Epithelial cell of proximal tubule (primary cell): Measurements from ENCODE around the gene RPUSD3. TPM values are rescaled to one million over a fixed set of nuclear protein-coding genes. Genes with fewer than 3 reads are reported as not detected.

ENCODE experiments used
- DNase-seq: peaks from one replicate; pipeline ENCODE4 v3.0.0-alpha.2; 2011; ENCODE audit warnings: low read depth
- H3K4me3 ChIP-seq: 2 replicates; pipeline ENCODE4 v1.5.1; 2011; ENCODE audit warnings: low read depth, mild to moderate bottlenecking, low read length
- total RNA-seq: library from RNA; depleted of rRNA; stranded (reverse); fragments of >200 nt; gene quantifications from 2 replicates; pipeline ENCODE4 v1.2.3, GENCODE V29; 2015
- TF ChIP-seq, protein P1 (sequence below): conservative IDR thresholded peaks from 2 replicates; pipeline ENCODE4 v1.5.1; 2012; ENCODE audit warnings: low read depth, mild to moderate bottlenecking, low read length

Gene RPUSD3, protein sequence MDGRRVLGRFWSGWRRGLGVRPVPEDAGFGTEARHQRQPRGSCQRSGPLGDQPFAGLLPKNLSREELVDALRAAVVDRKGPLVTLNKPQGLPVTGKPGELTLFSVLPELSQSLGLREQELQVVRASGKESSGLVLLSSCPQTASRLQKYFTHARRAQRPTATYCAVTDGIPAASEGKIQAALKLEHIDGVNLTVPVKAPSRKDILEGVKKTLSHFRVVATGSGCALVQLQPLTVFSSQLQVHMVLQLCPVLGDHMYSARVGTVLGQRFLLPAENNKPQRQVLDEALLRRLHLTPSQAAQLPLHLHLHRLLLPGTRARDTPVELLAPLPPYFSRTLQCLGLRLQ
- total RNA-seq: 45.1 and 71.8 TPM in 2 replicates

DNA sequence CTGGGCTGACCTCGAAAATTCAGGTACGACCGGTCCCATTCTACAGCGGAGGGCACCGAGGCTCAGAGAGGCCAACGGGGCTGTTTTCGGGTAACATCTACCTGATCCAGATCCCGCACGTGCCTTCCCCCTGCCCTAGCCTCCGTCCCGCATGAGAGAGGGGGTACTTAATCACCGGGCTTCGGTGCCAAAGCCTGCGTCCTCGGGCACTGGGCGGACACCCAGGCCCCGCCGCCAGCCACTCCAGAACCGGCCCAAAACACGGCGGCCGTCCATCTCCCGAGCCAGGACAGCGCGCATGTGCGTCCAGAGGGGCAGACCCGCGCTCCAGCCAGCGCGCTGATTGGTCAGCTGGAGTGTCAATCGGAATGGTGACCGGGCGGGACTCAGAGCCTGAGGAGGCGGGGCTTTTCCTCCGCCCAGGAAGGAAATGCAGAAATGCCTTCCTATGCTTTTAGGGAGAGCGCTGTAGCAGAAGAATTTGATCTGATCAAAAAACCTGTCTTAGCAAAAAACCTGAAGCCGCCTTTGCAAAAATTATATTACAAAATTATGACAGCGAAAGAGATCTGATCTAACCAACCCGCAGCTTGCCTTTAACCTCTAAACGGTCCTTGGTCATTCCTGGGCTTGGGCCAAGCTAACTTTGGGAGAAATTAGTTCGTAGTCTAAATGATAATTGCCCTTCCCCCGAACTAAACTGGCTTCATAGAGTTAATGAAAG is at the start of gene RPUSD3:
Gene RPUSD3 (minus strand): TSS at position 294 of the 724 bp plus-strand sequence. CDS start 18 bp downstream, at position 276.
- TF ChIP-seq, protein P1, sequence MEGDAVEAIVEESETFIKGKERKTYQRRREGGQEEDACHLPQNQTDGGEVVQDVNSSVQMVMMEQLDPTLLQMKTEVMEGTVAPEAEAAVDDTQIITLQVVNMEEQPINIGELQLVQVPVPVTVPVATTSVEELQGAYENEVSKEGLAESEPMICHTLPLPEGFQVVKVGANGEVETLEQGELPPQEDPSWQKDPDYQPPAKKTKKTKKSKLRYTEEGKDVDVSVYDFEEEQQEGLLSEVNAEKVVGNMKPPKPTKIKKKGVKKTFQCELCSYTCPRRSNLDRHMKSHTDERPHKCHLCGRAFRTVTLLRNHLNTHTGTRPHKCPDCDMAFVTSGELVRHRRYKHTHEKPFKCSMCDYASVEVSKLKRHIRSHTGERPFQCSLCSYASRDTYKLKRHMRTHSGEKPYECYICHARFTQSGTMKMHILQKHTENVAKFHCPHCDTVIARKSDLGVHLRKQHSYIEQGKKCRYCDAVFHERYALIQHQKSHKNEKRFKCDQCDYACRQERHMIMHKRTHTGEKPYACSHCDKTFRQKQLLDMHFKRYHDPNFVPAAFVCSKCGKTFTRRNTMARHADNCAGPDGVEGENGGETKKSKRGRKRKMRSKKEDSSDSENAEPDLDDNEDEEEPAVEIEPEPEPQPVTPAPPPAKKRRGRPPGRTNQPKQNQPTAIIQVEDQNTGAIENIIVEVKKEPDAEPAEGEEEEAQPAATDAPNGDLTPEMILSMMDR: no peak
- H3K4me3 ChIP-seq: peak within 1 kb of the TSS; percentile 75
- peak; percentile 41 for DNase-seq

DNA sequence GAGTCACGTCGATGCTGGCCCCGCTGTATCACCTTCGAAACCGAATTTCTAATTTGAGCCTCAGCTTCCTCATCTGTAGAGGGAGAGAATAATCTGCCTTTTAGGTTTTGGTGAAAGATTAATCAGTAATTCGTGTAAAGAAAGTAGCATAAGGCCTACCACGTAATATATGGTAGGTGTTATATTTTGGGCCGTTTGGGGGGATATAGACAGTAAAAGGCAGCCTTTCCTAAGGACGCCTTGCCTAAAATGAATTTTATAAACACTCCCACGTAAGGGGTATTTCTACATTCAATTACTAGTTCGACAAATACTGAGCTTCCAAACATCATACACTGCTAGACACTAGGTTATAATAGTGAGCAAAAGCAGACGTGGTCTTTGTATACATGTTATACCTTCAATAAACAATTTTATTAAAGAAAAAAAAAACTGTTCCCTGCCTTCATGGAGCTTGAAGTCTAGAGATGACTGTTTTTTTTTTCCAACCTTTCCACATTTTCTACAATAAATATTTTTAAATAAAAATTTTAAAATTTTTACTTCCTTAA is 47.3 kb upstream of the RPUSD3 start:
- TF ChIP-seq, protein P1: no peak
- H3K4me3 ChIP-seq: peak overlapping the region; percentile 95
- DNase-seq: no peak

DNA sequence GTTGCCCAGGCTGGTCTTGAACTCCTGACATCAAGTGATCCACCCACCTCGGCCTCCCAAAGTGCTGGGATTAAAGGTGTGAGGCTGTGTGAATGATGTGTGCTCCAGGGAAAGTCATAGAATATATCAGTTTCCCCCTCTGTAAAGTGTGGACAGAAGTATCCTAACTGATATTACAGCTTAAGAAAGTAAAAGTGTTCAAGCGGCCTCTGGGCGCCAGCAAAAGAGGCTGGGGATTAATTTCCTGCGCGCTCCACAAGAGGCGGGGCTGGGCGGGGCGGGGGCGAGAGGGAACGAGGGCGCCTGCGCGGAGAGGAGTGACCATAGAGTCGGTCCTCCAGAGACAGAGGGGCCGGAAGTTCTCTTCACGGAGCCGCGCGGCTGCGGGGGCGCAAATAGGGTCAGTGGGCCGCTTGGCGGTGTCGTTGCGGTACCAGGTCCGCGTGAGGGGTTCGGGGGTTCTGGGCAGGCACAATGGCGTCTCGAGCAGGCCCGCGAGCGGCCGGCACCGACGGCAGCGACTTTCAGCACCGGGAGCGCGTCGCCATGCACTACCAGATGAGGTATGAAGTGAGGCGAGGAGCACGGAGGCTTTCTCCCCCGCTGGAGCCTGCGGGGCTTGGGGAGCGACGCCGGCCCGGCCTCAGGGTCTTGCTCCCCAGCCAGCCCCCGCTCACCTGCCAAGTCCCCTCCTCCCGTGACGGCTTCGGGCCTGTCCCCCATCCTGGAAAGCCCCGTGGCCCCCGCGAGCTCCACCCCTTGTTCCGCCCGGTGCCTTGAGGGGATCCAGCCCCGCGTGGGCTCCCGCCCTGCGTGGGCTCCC is 46.7 kb upstream of the RPUSD3 start, which contains the start of gene JAGN1:
Gene JAGN1 (plus strand): TSS at position 362 of the 823 bp plus-strand sequence. CDS start 113 bp downstream, at position 475.
- no peak for DNase-seq
- TF ChIP-seq, protein P1: no peak
- H3K4me3 ChIP-seq: peak within 1 kb of the TSS; percentile 95

DNA sequence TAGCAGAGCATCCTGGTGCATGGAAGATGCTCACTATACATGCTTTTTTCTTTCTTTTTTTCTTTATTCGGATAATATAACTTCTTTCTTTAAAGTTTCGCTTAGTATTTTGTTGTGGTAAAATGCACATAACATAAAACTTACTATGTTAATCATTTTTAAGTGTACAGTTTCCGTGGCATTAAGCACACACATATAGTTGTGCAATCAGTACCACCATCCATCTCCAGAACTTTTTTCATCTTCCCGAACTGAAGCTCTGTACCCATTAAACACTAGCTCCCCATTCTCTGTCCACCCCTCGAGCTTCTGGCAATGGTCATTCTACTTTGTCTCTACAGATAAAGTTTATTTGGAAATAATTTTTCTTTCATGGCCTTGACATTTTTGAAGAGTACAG is 45.6 kb upstream of the RPUSD3 start:
- no peak for DNase-seq
- no peak overlapping the region for H3K4me3 ChIP-seq
- TF ChIP-seq, protein P1: no peak

DNA sequence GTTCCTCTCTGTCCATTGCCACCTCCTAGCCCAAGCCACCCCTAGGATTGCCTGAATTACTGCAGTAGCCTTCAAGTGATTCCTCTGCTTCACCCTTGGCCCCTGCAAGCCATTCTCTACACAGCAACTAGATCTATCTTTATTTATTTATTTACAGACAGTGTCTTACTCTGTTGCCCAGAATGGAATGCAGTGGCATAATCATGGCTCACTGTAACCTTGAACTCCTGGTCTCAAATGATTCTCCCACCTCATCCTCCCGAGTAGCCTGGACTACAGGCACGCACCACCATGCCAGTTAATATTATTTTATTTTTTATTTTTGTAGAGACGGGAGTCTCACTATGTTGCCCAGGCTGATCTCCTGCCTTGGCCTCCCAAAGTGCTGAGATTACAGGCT is 44.7 kb upstream of the RPUSD3 start:
- TF ChIP-seq, protein P1: no peak
- DNase-seq: no peak
- H3K4me3 ChIP-seq: no peak overlapping the region

DNA sequence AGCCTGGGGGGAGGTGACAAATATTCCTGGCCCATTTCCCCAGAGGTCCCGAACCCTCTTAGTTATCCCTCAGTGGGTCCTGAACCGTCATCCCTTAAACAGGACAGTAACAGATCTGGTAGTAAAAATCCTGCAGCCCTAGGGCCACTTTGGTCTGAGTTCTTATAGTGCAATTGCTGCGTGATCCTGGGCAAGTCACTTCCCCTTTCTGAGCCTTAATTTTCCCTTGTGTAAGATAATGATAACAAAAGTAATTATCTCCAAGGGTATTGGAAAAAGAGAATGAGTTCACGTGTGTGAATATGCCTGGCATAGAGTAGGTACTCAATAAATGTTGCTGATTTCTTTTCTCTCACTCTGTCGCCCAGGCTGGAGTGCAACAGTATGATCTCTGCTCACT is 43.7 kb upstream of the RPUSD3 start:
- TF ChIP-seq, protein P1: no peak

More for the DNA sequence above, 43.7 kb upstream of the RPUSD3 start:
- DNase-seq: no peak
- no peak overlapping the region for H3K4me3 ChIP-seq
